ENCODE data around the gene USP24.

GRCh38 chr1:55211863-55212262, 3.3 kb downstream of the USP24 start:
- TF ChIP-seq SMC3 (conservative IDR thresholded peaks at IDR 0.05; ENCODE audit: poor library complexity): no peak
- TF ChIP-seq CTCF (IDR thresholded peaks at IDR 0.05; ENCODE audit: poor library complexity, severe bottlenecking): no peak
- no peak for TF ChIP-seq POLR2AphosphoS5 (IDR thresholded peaks at IDR 0.05)
- no peak for TF ChIP-seq EP300 (conservative IDR thresholded peaks at IDR 0.05; ENCODE audit: poor library complexity, severe bottlenecking)
- TF ChIP-seq EZH2 (IDR thresholded peaks at IDR 0.05; ENCODE audit: borderline replicate concordance, insufficient read depth, low read length, poor library complexity, severe bottlenecking): no peak

All from neural cell (in vitro differentiated cells).